HCT116 (cell line): ENCODE results near the gene ZBED5. TPM values are rescaled to one million over a fixed set of nuclear protein-coding genes. Genes with fewer than 3 reads are reported as not detected.

Experiments
- ATAC-seq: fragments of 200-7000 bp; cut with Tn5 transposase; 2 replicates; pipeline ENCODE4 v1.9.1; 2020; ENCODE audit warnings: mild to moderate bottlenecking, moderate library complexity
- BruUV-seq: library from RNA; stranded (reverse); fragments of 400-500 nt; replicated peaks from 2 replicates; lab custom pipeline; 2021; lab: Mats Ljungman, UMichigan
- CTCF ChIA-PET: fragments of 300-600 bp; sonication (Branson Sonifier 250); formaldehyde crosslinking; loops from one replicate; lab custom pipeline; 2021; ENCODE audit warnings: antibody characterized with exemption; lab: Charles Lee
- POLR2A ChIA-PET: fragments of 300-600, 350-600 bp; sonication (Branson Sonifier 250); formaldehyde crosslinking; loops from one replicate; lab custom pipeline; 2021; ENCODE audit warnings: antibody characterized with exemption; lab: Charles Lee
- RAD21 ChIA-PET, 2 experiments: fragments of 300-600 bp; sonication (Branson Sonifier 250); formaldehyde crosslinking; loops; one replicate each; lab custom pipeline; 2023; ENCODE audit warnings: low total read pairs in 2 of 2; ENCODE audit not compliant: uncharacterized antibody in 2 of 2, unreplicated experiment in 2 of 2, low non-redundant PET in 1 of 2; lab: Charles Lee
- DNase-seq: peaks from one replicate; pipeline ENCODE4 v3.0.0-alpha.2; 2010; ENCODE audit warnings: low read depth, low spot score
- H2AFZ ChIP-seq: fragments of 200-600 bp; shearing (Covaris generic), sonication (generic); 2 replicates; pipeline ENCODE4 v1.6.1; 2017; ENCODE audit warnings: low read depth, mixed run types, mixed read lengths, antibody characterized with exemption, low read length; ENCODE audit not compliant: poor library complexity, severe bottlenecking
- H3K27ac ChIP-seq: 2 replicates; pipeline ENCODE4 v1.5.1; 2012; ENCODE audit warnings: low read depth, low read length
- H3K27me3 ChIP-seq: fragments of 200-600 bp; sonication (generic); 2 replicates; pipeline ENCODE4 v1.6.1; 2016; ENCODE audit warnings: mixed run types, low read length, mixed read lengths; ENCODE audit not compliant: insufficient read depth
- H3K36me3 ChIP-seq, 2 experiments: fragments of 200-500 bp in 1 of 2; fragments of 200-600 bp in 1 of 2; sonication (Bioruptor generic) in 1 of 2; sonication (generic) in 1 of 2; 2 replicates each; pipeline versions ENCODE4 v1.5.1 to v1.6.1; 2014 to 2016; ENCODE audit warnings: low read length in 2 of 2, inconsistent platforms in 1 of 2, mixed read lengths in 1 of 2, mixed run types in 1 of 2; ENCODE audit not compliant: insufficient read depth in 2 of 2, control insufficient read depth in 1 of 2
- H3K4me1 ChIP-seq, 2 experiments: fragments of 200-600 bp in 1 of 2; sonication (generic) in 1 of 2; 2 replicates each; pipeline versions ENCODE4 v1.5.1 to v1.6.1; 2012 to 2017; ENCODE audit warnings: low read length in 2 of 2, inconsistent platforms in 1 of 2, mild to moderate bottlenecking in 1 of 2, mixed read lengths in 1 of 2, mixed run types in 1 of 2, moderate library complexity in 1 of 2; ENCODE audit not compliant: insufficient read depth in 2 of 2, control insufficient read depth in 1 of 2
- H3K4me2 ChIP-seq: fragments of 200-600 bp; sonication (generic); 2 replicates; pipeline ENCODE4 v1.6.1; 2017; ENCODE audit warnings: mixed run types, low read length, mixed read lengths
- H3K4me3 ChIP-seq, 2 experiments: fragments of 200-600 bp in 1 of 2; sonication (generic) in 1 of 2; replicated peaks in 1 of 2; 2 replicates each; pipeline ENCODE4 v1.5.1; 2011 to 2016; ENCODE audit warnings: low read length in 2 of 2, control low read depth in 1 of 2, low read depth in 1 of 2, mild to moderate bottlenecking in 1 of 2, mixed read lengths in 1 of 2, mixed run types in 1 of 2
- H3K79me2 ChIP-seq: fragments of 200-600 bp; sonication (generic); 2 replicates; pipeline ENCODE4 v1.6.1; 2017; ENCODE audit warnings: mild to moderate bottlenecking, mixed run types, low read length, moderate library complexity, mixed read lengths; ENCODE audit not compliant: insufficient read depth
- H3K9ac ChIP-seq: fragments of 200-600 bp; sonication (generic); 2 replicates; pipeline ENCODE4 v1.6.1; 2016; ENCODE audit warnings: low read length, mixed read lengths
- H3K9me2 ChIP-seq: fragments of 200-600 bp; sonication (generic), shearing (Covaris generic); 2 replicates; pipeline ENCODE4 v1.6.1; 2017; ENCODE audit warnings: mixed run types, mild to moderate bottlenecking, moderate library complexity; ENCODE audit not compliant: insufficient read depth
- H3K9me3 ChIP-seq, 2 experiments: fragments of 200-500 bp in 1 of 2; fragments of 200-600 bp in 1 of 2; sonication (Bioruptor generic) in 1 of 2; sonication (generic) in 1 of 2; 2 replicates each; pipeline ENCODE4 v1.6.1; 2014 to 2017; ENCODE audit warnings: low read length in 2 of 2, mixed read lengths in 2 of 2, inconsistent platforms in 1 of 2, low read depth in 1 of 2, mild to moderate bottlenecking in 1 of 2, mixed run types in 1 of 2, moderate library complexity in 1 of 2; ENCODE audit not compliant: control insufficient read depth in 1 of 2, insufficient read depth in 1 of 2
- H4K20me1 ChIP-seq: fragments of 200-600 bp; sonication (generic), shearing (Covaris generic); 2 replicates; pipeline ENCODE4 v1.6.1; 2017; ENCODE audit warnings: mixed run types, mild to moderate bottlenecking, moderate library complexity; ENCODE audit not compliant: insufficient read depth
- CBX3 ChIP-seq: IDR thresholded peaks from 2 replicates; pipeline ENCODE4 v1.6.1; 2012; ENCODE audit warnings: low read depth
- EGR1 ChIP-seq: IDR thresholded peaks from 2 replicates; pipeline ENCODE4 v1.6.1; 2012; ENCODE audit warnings: low read depth
- ELF1 ChIP-seq: IDR thresholded peaks from 2 replicates; pipeline ENCODE4 v1.6.1; 2012; ENCODE audit warnings: low read depth, borderline replicate concordance
- EZH2 ChIP-seq: fragments of 200-600 bp; sonication (generic); IDR thresholded peaks from 2 replicates; pipeline ENCODE4 v1.6.1; 2017; ENCODE audit warnings: antibody characterized with exemption, mixed run types
- EZH2phosphoT487 ChIP-seq: fragments of 200-600 bp; IDR thresholded peaks from 2 replicates; pipeline ENCODE4 v1.6.1; 2018; ENCODE audit warnings: antibody characterized with exemption, borderline replicate concordance
- FOSL1 ChIP-seq: IDR thresholded peaks from 2 replicates; pipeline ENCODE4 v1.6.1; 2012; ENCODE audit warnings: low read depth
- JUND ChIP-seq: IDR thresholded peaks from 2 replicates; pipeline ENCODE4 v1.6.1; 2012
- MAX ChIP-seq: IDR thresholded peaks from 2 replicates; pipeline ENCODE4 v1.6.1; 2012
- POLR2A ChIP-seq: IDR thresholded peaks from 2 replicates; pipeline ENCODE4 v1.7.0; 2011; ENCODE audit warnings: borderline replicate concordance; ENCODE audit not compliant: insufficient read depth, insufficient read length; ENCODE audit errors: extremely low read depth
- POLR2AphosphoS5 ChIP-seq: IDR thresholded peaks from 2 replicates; pipeline ENCODE4 v1.6.1; 2011; ENCODE audit warnings: mild to moderate bottlenecking, low read depth, low read length, moderate library complexity
- RAD21 ChIP-seq: IDR thresholded peaks from 2 replicates; pipeline ENCODE4 v1.6.1; 2012; ENCODE audit warnings: low read depth, mild to moderate bottlenecking
- SP1 ChIP-seq: IDR thresholded peaks from 2 replicates; pipeline ENCODE4 v1.6.1; 2012; ENCODE audit warnings: low read depth
- SRF ChIP-seq: IDR thresholded peaks from 2 replicates; pipeline ENCODE4 v1.6.1; 2012; ENCODE audit warnings: low read depth
- TCF7L2 ChIP-seq: IDR thresholded peaks from 2 replicates; pipeline ENCODE4 v1.7.0; 2011; ENCODE audit warnings: borderline replicate concordance, inconsistent platforms; ENCODE audit not compliant: insufficient read depth, insufficient read length; ENCODE audit errors: extremely low read depth
- YY1 ChIP-seq: IDR thresholded peaks from 2 replicates; pipeline ENCODE4 v1.6.1; 2011; ENCODE audit warnings: low read length, low read depth, moderate library complexity, mild to moderate bottlenecking; ENCODE audit not compliant: insufficient replicate concordance; ENCODE audit errors: extremely low read depth
- ZNF274 ChIP-seq: fragments of 200-500 bp; sonication (Bioruptor generic); IDR thresholded peaks from 2 replicates; pipeline ENCODE4 v1.6.1; 2014; ENCODE audit warnings: mild to moderate bottlenecking, low read depth, low read length, inconsistent platforms
- intact Hi-C: fragments of 100-400 bp; cut with micrococcal nuclease; formaldehyde crosslinking; loops from 2 replicates; pipeline ENCODE4 v1.10.0; 2022
- total RNA-seq: library from RNA; stranded (reverse); gene quantifications from one replicate; pipeline ENCODE4 v1.2.1, GENCODE V29; 2021; ENCODE audit not compliant: unreplicated experiment
- TF ChIP-seq, protein P1 (sequence below), 3 experiments: fragments of 200-600 bp in 1 of 3; sonication (generic) in 1 of 3; IDR thresholded peaks in 2 of 3; conservative IDR thresholded peaks in 1 of 3; 2 replicates each; pipeline ENCODE4 v1.5.1; 2012 to 2017; ENCODE audit warnings: low read depth in 2 of 3, low read length in 2 of 3, antibody characterized with exemption in 1 of 3, borderline replicate concordance in 1 of 3, control low read depth in 1 of 3, mild to moderate bottlenecking in 1 of 3, mixed read lengths in 1 of 3, mixed run types in 1 of 3, moderate library complexity in 1 of 3; ENCODE audit not compliant: insufficient read depth in 1 of 3
- TF ChIP-seq, protein P2 (sequence below): IDR thresholded peaks from 2 replicates; pipeline ENCODE4 v1.6.1; 2012

ZBED5 gene
- total RNA-seq, 1 experiment from 2014 or later, result 26.8 TPM

GRCh38 chr11:10896493-10896892 is 38.6 kb upstream of the ZBED5 start:
- intact Hi-C loops, result no loop called here
- no TSS peak for BruUV-seq
- Histone ChIP-seq H3K4me1 (peaks cover 40 to 56% of the 10 kb centered on the region in 2 experiments), H4K20me1 (no peaks in the 10 kb centered on the region), H3K9me3 (no peaks in the 10 kb centered on the region), H3K9me2 (no peaks in the 10 kb centered on the region), H3K4me3 (no peak overlapping the region), H3K36me3 (no peaks in the 10 kb centered on the region), H3K27ac (no peak overlapping the region), H3K9ac (no peak overlapping the region), H3K79me2 (no peaks in the 10 kb centered on the region), H2AFZ (no peak overlapping the region), H3K4me2 (no peak overlapping the region), H3K27me3 (no peaks in the 10 kb centered on the region)
- TF ChIP-seq MAX (no peak), SP1 (no peak), EGR1 (no peak), EZH2 (no peak), TCF7L2 (no peak), FOSL1 (no peak), ELF1 (no peak), EZH2phosphoT487 (no peak), SRF (no peak), JUND (no peak), YY1 (no peak), CBX3 (no peak), RAD21 (no peak)
- ATAC-seq, result no peak
- DNase-seq, result no peak
- ChIA-PET CTCF (interaction anchor here (0.7 kb wide), 1 partner anchor 18 kb away, joined by 3 read pairs; no protein-coding TSS in a partner anchor), POLR2A (no interaction called here), RAD21 (no interaction called here)

- Histone ChIP-seq H3K36me3 (no peaks in the 10 kb centered on the region), H3K79me2 (no peaks in the 10 kb centered on the region), H3K4me3 (no peak overlapping the region), H3K9me2 (no peaks in the 10 kb centered on the region), H3K9ac (no peak overlapping the region), H3K9me3 (no peaks in the 10 kb centered on the region), H3K27me3 (no peaks in the 10 kb centered on the region), H3K27ac (no peak overlapping the region), H2AFZ (no peak overlapping the region), H3K4me2 (no peak overlapping the region), H3K4me1 (peaks cover 28 to 44% of the 10 kb centered on the region in 2 experiments), H4K20me1 (no peaks in the 10 kb centered on the region)
- BruUV-seq, result no TSS peak
- DNase-seq, result no peak
- no peak for ATAC-seq
- intact Hi-C loops, result no loop called here
- RAD21 ChIA-PET, result no interaction called here
- CTCF ChIA-PET, result no interaction called here
- POLR2A ChIA-PET, result no interaction called here
- no peak for TF ChIP-seq ZNF274
- no peak for TF ChIP-seq YY1
- no peak for TF ChIP-seq MAX
- TF ChIP-seq, protein P1, sequence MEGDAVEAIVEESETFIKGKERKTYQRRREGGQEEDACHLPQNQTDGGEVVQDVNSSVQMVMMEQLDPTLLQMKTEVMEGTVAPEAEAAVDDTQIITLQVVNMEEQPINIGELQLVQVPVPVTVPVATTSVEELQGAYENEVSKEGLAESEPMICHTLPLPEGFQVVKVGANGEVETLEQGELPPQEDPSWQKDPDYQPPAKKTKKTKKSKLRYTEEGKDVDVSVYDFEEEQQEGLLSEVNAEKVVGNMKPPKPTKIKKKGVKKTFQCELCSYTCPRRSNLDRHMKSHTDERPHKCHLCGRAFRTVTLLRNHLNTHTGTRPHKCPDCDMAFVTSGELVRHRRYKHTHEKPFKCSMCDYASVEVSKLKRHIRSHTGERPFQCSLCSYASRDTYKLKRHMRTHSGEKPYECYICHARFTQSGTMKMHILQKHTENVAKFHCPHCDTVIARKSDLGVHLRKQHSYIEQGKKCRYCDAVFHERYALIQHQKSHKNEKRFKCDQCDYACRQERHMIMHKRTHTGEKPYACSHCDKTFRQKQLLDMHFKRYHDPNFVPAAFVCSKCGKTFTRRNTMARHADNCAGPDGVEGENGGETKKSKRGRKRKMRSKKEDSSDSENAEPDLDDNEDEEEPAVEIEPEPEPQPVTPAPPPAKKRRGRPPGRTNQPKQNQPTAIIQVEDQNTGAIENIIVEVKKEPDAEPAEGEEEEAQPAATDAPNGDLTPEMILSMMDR (IDR thresholded peaks at IDR 0.05 in 2 of 3, conservative IDR thresholded peaks at IDR 0.05 in 1 of 3; ENCODE audit: borderline replicate concordance in 1 of 3, insufficient read depth in 1 of 3, low read depth in 2 of 3, low read length in 2 of 3), result no peak
- TF ChIP-seq POLR2A, result no peak
- TF ChIP-seq POLR2AphosphoS5, result no peak
- no peak for TF ChIP-seq ELF1
- TF ChIP-seq, protein P2, sequence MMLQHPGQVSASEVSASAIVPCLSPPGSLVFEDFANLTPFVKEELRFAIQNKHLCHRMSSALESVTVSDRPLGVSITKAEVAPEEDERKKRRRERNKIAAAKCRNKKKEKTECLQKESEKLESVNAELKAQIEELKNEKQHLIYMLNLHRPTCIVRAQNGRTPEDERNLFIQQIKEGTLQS, result no peak
- TF ChIP-seq CBX3, result no peak
- no peak for TF ChIP-seq EZH2
- no peak for TF ChIP-seq JUND
These were observed 37.4 kb upstream of the ZBED5 start for GRCh38 chr11:10895285-10895684.
